Gastroesophageal sphincter (tissue), 3 donors: ENCODE measurements around the gene PRKN.

ENCODE experiments used
- CTCF ChIP-seq, 4 experiments: fragments of 200-600 bp in 2 of 4; fragments of 450-650 bp in 2 of 4; sonication (generic) in 1 of 4; IDR thresholded peaks; one replicate each; pipeline ENCODE4 v1.5.1; 2017 to 2019; ENCODE audit warnings: antibody characterized with exemption in 4 of 4, mild to moderate bottlenecking in 2 of 4, moderate library complexity in 2 of 4
- EP300 ChIP-seq: sonication (generic); formaldehyde crosslinking; IDR thresholded peaks from one replicate; pipeline ENCODE4 v1.6.1; 2017; ENCODE audit warnings: antibody characterized with exemption, mild to moderate bottlenecking
- POLR2A ChIP-seq, 2 donors: fragments of 450-650 bp; IDR thresholded peaks; one replicate each; pipeline ENCODE4 v1.6.1; 2017; ENCODE audit warnings: antibody characterized with exemption in 2 of 2, mild to moderate bottlenecking in 2 of 2, moderate library complexity in 1 of 2
- POLR2AphosphoS5 ChIP-seq: sonication (generic); formaldehyde crosslinking; IDR thresholded peaks from one replicate; pipeline ENCODE4 v1.6.1; 2017; ENCODE audit warnings: antibody characterized with exemption

- TF ChIP-seq POLR2AphosphoS5 (no peak), CTCF (IDR thresholded peaks at IDR 0.05) (no peak), POLR2A (IDR thresholded peaks at IDR 0.05) (no peak), EP300 (no peak)
Measured at GRCh38 chr6:162627825-162628224, 99.7 kb downstream of the PRKN start.
